SIG-M5 treated with dmso at 0.1 percent for 504 hours (cell line): ENCODE measurements around the gene TLK1.

Experiments used
- DNase-seq: peaks from one replicate; lab custom pipeline; 2025; ENCODE audit not compliant: unreplicated experiment; lab: John Stamatoyannopoulos, UW

The TLK1 gene

GRCh38 chr2:170969872-170970496 is 190.7 kb downstream of the TLK1 start:
- DNase-seq, result no peak

- DNase-seq, result no peak
Observed at GRCh38 chr2:170969030-170969429, 191.7 kb downstream of the TLK1 start.

GRCh38 chr2:170968205-170969003 is 192.3 kb downstream of the TLK1 start:
- no peak for DNase-seq

GRCh38 chr2:170967553-170967952 is 193.1 kb downstream of the TLK1 start:
- no peak for DNase-seq

GRCh38 chr2:170966648-170967396 is 193.9 kb downstream of the TLK1 start:
- DNase-seq, result no peak

GRCh38 chr2:170965446-170966225 is 195.1 kb downstream of the TLK1 start:
- DNase-seq, result no peak

GRCh38 chr2:170963386-170963785 is 197.3 kb downstream of the TLK1 start:
- DNase-seq, result no peak

GRCh38 chr2:170953941-170954340 is 206.8 kb downstream of the TLK1 start:
- DNase-seq, result no peak

- DNase-seq, result no peak
Observed at GRCh38 chr2:170950221-170950761, 210.4 kb downstream of the TLK1 start.

- no peak for DNase-seq
Observed at GRCh38 chr2:170949415-170949814, 211.3 kb downstream of the TLK1 start.

GRCh38 chr2:170944545-170944944 is 216.1 kb downstream of the TLK1 start:
- no peak for DNase-seq

GRCh38 chr2:170943596-170943995 is 217.1 kb downstream of the TLK1 start:
- no peak for DNase-seq

GRCh38 chr2:170943041-170943440 is 217.7 kb downstream of the TLK1 start:
- DNase-seq, result no peak

GRCh38 chr2:170942615-170943014 is 218.1 kb downstream of the TLK1 start:
- no peak for DNase-seq
